Hepatic stellate cell (primary cell): Measurements from ENCODE around the gene COPA.

ENCODE experiments used
- DNase-seq: peaks from one replicate; pipeline ENCODE4 v3.0.0; 2011; ENCODE audit warnings: low spot score

COPA gene

DNA sequence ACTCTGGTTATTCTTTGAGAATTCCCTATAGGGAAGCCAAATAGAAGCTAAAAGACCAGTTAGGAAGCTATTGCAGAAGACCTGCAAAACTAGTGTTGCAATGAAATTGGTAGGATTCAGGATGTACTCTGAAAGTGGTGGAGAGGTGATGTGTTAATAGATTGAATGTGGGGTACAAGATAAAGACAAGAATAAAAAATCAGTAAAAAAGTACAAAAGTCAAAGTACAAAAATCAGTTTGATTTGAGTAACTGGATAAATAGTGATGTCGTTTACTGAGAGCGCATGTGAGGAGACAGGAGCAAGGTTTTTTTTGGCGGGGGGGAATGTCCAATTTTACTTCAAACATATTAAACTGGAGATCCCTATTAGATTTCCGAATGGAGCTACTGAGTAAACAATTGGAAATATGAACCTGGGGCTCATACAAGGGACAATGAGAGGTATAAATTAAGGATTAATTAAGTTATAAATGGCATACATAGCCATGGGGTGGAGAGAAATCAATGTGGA lies 78.2 kb downstream of the COPA start:
- no peak for DNase-seq

DNA sequence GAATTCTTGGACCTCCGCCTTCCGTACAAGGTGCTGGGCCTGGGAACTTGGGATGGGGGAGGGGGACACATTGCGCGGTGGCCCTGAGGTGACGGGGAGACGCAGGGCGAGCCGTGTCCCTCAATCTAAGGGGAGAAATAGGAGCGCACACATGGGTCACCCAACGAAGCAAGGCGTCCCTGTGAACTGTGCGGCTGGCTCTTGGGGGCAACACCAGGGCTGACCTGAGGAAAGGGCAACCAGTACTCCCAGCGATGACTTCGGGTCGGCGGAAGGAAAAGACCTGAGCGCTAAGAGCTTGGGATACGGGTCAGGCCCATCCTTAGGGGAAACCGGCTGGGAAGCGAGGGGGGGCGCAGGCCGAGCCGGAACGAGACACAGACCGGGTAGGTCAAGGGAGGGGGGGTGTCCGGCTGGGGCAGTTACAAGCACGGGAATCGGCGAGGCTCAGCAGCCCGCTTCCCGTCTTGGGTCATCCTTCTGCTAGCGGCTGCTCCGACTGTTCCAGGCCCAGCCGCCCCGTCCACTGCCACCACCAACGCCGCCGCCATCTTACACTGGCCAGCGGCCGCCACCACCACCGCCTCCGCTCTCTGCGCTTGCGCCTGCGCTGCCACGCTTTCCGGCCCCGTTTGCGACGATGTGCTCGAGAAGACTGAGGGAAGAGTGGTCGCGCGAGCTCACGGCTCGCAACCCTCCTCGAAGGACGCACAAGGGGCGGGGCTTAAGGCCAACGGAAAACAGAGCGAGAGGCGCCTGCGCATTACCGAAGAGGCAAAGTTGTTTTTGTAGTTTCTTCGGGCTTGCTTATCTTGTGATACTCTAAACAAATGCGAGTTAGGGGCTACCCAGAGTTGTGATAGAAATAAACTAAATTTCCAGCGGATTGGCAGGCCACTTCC lies 80.9 kb downstream of the COPA start, which contains the start of gene DCAF8:
Gene DCAF8 (minus strand): TSS at position 657 of the 902 bp plus-strand sequence. CDS start 18,541 bp downstream, outside the sequence.
- peak; percentile 93 for DNase-seq

DNA sequence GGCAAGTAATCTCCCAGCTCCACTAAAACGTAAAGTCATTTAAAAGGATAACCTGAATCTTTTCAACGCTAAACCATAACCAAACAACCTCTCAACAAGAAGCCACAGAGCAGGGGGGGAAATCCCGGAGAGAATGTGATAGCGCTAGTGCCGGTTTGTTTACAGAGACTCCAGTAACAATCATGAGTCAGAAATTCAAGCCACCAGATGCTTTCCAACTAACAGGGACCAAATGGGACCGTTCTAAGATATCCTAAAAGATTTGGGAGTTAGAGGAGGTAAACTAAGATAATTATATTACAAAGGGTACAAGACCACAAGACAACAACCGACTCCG lies 81.5 kb downstream of the COPA start:
- DNase-seq, result peak; percentile 78

DNA sequence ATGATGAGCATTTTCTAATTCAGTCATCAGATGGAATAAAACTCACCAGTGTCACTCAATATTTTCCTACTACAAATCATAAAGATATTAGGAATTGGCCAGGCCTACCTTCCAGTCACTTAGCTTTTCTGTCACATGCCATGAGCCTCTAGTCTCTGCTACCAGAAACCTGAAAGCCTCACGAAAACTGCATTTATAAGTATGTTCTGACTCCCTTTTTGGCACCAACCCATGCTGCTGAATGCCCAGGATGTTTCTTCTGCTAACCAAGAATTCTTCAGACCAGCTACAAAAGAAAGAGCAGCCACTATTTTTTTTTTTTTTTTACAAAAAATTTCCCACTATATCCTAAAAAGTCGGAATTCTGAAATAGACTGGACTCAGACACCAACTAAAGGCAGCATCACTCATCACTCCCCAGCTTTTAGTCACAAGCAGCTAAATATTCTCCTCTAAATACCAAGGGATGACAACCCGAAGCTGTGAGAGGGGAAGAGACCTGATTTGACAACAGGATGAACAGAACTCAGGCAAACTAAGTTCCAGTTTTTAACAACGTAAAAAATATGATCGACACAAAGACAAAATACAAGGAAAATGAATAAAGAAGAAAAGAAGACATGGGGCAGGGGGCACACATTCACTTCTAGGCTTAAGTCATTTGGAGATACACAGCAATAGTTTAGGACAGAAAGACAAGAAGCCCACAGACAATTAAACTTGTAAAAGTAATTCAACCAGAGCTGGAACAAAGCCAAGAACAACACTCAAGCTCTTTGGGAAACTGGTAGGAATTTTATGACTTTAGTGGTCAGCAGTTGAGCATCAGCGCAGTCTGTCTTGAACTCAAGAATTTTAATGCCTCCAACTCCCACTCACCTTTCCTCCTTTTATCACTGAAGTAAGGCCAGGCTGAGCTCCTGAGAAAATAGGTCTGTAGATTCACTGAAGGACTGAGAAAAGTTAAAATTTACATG lies 82.4 kb downstream of the COPA start:
- peak; percentile 57 for DNase-seq

DNA sequence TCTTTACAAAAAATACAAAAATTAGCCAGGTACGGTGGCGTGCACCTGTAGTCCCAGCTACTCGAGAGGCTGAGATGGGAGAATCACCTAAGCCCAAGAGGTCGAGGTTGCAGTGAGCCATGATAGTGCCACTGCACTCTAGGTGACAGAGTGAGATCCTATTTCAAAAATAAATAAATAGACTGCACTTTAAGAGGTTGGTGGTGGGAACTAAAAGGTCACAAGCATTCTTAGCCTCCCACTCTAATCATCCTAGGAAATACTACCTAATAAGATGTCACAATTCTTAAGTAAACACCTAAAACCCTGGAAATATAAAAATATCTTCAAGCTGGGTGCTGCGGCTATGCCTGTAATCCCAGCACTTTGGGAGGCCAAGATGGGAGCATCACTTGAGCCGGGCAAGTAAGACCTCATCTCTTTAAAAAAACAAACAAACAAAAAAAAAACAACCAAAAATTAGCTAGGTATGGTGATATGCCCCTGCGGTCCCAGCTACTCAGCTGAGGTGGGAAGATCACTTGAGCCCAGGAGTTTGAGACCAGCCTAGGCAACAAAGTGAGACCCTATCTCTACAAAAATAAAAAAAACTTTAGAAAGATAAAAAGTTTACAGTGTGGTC lies 84.8 kb downstream of the COPA start:
- DNase-seq, result no peak

DNA sequence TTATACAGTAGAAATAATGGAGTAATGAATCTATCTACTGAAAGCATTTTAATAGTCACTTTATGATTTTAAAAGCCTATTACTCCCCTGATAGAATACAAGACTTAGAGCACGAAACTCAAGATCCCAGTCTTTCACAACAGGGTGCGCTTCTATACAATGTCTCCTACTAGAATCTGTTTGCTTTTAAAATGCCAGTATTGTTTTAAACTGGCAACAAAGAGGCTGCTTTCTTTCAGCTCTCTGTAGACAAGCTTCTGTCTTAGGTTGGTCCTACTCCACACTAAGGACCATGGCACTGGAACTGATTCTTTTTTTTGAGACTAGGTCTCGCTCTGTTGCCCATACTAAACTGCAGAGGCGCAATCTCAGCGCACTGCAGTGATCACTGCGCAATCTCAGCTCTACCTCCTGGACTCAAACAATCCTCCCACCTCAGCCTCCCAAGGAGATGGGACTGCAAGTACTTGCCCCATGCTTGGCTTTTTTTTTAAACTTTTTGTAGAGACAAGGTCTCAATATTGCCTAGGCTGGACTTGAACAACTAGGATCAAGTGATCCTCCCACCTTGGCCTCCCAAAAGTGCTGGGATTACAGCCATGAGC lies 85.5 kb downstream of the COPA start:
- no peak for DNase-seq

DNA sequence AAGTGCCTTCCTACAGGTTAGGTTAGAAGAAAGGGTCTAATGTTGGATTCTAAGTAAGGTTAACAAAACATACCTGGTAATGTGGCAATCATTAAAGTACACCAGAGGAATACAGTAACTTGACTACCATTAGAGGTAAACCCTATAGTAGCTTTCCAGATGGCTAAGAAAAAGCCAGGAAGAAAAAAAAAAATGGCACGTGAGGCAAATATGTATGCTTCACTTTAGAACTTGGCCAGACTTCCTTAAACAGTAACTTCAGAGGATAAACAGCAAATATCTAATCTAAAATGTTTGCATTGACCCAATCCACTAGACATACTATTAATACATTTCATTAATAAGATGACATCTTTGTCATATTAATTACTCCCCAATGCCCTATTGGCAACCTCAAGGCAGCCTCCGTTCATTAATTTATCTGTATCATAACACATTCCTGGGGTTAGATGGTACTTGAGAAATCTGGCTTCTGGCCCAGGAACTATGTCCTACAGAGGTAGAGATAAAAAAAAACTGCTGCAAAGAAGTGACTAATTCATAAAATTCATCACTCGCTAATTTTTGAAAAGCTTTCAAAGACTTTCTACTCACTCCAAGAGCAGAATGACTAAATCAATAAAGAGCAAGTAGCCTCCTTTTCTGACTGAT lies 86.5 kb downstream of the COPA start:
- peak; percentile 29 for DNase-seq

DNA sequence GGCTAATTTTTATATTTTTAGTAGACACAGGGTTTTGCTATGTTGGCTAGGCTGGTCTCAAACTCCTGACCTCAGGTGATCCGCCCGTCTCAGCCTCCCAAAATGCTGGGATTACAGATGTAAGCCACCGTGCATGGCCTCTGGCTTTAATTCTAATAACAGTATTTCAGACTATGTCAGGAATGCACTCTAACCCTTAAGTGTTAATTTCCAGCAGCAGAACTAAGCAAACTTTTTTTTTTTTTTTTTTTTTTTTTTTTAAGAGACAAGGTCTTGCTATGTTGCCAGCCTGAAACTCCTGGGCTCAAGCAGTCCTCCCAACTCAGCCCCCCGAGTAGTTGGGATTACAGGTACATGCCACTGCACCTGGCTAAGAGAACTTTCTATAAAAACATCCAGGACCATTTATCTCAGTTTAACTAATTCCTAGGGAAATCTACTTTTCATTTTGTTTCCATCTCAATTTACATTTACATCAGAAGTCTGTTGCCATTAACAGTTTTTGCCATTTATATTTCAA lies 87.2 kb downstream of the COPA start:
- DNase-seq, result no peak

DNA sequence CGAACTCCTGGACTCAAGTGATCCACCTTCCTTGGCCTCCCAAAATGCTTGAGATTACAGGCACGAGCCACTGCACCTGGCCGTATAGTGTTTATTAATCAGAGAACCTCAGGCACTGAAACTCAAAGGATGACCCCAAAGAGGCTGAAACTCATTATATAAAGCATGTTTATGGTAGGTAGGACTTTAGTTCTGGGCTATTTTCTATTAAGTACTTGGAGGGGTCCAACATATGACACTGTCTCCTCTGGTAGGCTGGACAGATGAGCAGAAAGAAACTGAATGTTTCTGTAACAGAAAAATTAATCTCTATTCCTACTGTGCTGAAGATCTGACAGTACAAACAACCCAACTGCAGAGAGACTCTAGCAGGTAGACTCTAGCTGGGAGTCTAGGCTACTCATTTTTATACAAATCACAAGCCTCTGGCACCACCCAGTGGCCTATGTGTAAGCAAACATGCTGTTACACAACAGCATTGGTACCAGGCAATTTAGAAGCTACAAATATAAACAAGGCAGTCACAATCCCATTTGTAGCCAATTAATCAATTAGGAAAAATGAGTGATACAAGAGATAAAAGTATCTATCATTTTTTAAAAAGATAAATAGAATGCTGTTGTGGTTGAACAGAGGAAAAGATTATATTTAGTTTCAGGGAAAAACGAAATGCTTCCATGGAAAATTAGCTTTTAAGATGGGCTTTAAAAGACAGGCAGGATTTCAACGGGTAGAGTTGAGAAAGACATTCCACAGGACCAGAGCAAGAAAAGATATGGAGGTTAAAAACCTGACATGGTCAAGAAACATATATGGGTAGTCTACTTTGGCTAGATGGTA lies 91.1 kb downstream of the COPA start:
- DNase-seq, result peak; percentile 52

DNA sequence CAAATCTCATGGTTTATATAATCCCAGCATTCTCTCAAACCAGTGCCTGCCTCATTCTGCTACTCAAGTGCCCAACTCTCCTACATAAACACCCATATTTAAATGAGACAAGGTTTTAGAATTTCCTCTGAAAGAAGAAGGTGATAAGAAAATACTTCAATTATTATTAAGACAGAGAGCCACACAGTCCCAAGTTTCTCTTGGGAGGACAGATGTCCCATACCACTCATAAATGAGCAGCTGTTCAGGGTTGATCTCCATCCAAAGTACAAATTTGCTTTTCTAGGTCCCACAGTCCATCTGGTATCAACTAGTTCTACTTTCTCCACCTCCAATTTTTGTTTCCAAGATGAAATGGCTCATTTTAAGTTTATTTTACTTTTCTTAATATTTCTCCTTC lies 92.0 kb downstream of the COPA start:
- no peak for DNase-seq

DNA sequence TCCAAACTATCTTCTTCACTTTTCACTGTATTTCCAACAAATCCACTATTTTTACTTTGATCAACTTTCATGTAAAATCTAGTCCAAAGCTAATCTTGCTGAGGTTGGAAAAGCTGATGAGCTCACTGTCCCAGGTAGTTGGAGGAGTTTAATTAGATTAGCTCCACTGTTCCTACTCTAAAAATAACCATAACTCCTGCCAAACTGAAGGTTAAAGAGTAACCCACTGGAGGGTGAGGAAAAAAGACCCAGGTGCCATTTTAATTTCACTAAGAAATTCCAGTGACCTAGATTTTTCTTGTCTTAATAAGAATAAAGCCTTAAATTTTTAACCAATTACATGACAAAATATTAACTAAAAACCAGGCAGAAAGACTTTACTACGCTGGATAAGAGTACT lies 96.0 kb downstream of the COPA start:
- DNase-seq, result no peak

DNA sequence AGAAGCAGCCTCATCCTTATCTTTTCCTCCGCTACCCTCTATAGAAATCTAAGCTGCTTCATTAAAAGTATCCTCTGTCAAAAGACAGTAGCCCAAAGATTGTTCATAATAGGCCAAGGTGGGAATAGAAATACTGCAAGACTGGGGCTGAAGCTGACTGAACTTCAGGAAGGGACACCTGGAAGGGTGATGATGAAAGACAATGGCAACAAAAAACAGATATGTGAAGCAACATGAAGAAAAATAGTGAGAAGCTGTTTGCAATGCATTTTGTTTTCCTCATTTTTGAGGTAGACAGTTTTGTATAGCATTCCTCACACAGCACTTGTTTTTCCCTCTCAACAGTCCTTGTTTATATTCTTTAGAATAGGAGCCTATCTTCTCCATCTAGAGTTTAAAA lies 97.6 kb downstream of the COPA start:
- DNase-seq, result no peak

DNA sequence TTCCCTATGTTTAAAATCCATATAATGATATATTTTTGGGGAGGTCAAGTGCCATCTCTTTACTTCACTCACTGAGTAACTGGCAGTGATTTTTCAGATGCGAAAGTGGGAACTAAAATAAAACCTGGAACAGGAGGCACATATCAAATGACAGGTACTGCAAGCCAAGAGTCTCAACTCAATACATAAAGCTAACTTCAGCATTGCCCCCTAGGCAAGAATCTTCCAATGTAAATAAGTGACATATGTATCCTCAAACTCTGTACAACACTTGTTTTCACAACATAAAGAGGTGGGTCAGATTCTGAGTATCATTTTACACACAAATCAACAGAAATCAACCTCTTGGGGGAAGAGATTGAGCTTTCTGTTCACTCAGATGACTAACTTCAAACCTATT lies 98.8 kb downstream of the COPA start:
- DNase-seq, result no peak

DNA sequence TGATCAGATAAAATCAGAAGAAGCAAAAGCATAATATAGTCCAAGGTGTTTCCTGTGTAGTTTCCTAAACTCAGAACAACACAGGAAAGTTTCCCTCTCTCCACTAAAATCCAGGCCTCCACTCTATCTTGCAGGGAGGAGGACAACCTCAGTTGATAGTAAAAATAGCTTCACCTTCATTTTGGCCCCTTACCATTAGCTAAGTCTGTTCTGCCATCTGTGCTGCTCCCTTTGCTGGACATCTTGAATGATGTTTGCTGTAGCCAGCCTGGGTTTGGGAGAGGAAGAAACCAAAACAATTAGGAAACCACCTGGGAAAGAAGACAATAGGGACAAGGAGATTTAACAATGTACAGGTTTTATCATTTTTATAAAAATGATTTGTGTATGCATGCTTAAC lies 99.3 kb downstream of the COPA start:
- DNase-seq, result no peak

DNA sequence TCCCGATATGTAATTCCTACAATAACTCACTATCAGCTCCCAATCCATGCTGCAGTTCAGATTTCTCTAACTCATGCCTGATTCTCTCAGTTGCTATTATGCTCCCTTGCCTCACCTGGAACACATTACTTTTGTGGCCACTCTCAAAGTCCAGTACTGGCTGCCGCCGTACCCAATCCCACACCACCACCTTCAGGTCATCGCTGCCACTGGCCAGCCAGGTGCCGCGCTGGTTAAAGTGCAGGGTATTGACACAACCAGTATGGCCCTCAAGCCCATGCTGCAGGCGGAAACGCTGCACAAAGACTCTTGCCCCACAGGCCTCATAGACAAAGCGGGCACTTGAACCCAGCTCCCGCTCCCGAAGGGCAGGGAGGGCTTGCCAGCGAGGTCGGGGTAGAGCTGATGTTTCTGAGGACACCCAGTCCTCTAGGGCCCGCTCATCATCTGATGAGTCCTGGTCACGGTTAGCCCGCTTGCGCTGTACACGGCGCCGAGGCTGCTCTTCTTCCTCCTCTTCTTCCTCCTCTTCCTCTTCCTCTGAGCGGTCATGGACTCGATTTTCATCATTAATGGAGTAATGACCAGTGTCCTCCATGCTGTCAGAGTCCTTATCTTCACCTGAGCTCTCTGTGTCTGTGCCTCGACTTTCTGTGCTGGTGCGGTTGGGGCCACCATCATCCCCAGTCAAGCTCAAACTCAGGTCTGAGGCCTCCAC lies 103.3 kb downstream of the COPA start:
- no peak for DNase-seq
